ENCODE results near the gene SEBOX. TPM values are rescaled to one million over a fixed set of nuclear protein-coding genes. Genes with fewer than 3 reads are reported as not detected.

Gene SEBOX
- polyA plus RNA-seq, 1 experiment, result not detected

GRCh38 chr17:28344435-28344901 lies 20.5 kb downstream of the SEBOX start:
- H3K27ac ChIP-seq (ENCODE audit: low read depth, low read length), result no peak overlapping the region
- CTCF ChIA-PET, result no interaction called here
- H3K27me3 ChIP-seq (ENCODE audit: control insufficient read depth, insufficient read depth, low read length), result no peaks in the 10 kb centered on the region
- DNase-seq (ENCODE audit: low read depth, low spot score), result no peak
- POLR2A ChIA-PET, result interaction anchor here (0.9 kb wide), 1 partner anchor 9 kb away, joined by 5 read pairs; the partner anchor contains the start of genes IFT20 and TNFAIP1
- no peak overlapping the region for H3K4me3 ChIP-seq (ENCODE audit: low read depth, low read length)
- no peak for TF ChIP-seq CTCF (IDR thresholded peaks at IDR 0.05; ENCODE audit: low read depth, low read length)
- H3K9me3 ChIP-seq (ENCODE audit: control insufficient read depth, insufficient read depth, low read length), result no peaks in the 10 kb centered on the region

- DNase-seq (ENCODE audit: low read depth, low spot score), result no peak
- Histone ChIP-seq H3K4me3 (ENCODE audit: low read depth, low read length) (no peak overlapping the region), H3K9me3 (ENCODE audit: control insufficient read depth, insufficient read depth, low read length) (no peaks in the 10 kb centered on the region), H3K27ac (ENCODE audit: low read depth, low read length) (no peak overlapping the region), H3K27me3 (ENCODE audit: control insufficient read depth, insufficient read depth, low read length) (no peaks in the 10 kb centered on the region)
- TF ChIP-seq CTCF (IDR thresholded peaks at IDR 0.05; ENCODE audit: low read depth, low read length), result no peak
- ChIA-PET POLR2A (interaction anchor here (0.9 kb wide), 1 partner anchor 9 kb away, joined by 5 read pairs; the partner anchor contains the start of genes IFT20 and TNFAIP1), CTCF (interaction anchor here (1.2 kb wide), 1 partner anchor 450 kb away, joined by 3 read pairs; no protein-coding TSS in a partner anchor)
These were observed 21.0 kb downstream of the SEBOX start for GRCh38 chr17:28344011-28344410.

GRCh38 chr17:28343491-28343932 lies 21.5 kb downstream of the SEBOX start:
- CTCF ChIA-PET, result interaction anchor here (1.2 kb wide), 1 partner anchor 450 kb away, joined by 3 read pairs; no protein-coding TSS in a partner anchor
- no peak overlapping the region for H3K27ac ChIP-seq (ENCODE audit: low read depth, low read length)
- TF ChIP-seq CTCF (IDR thresholded peaks at IDR 0.05; ENCODE audit: low read depth, low read length), result no peak
- DNase-seq (ENCODE audit: low read depth, low spot score), result no peak
- no peaks in the 10 kb centered on the region for H3K9me3 ChIP-seq (ENCODE audit: control insufficient read depth, insufficient read depth, low read length)
- POLR2A ChIA-PET, result interaction anchor here (0.9 kb wide), 1 partner anchor 8 kb away, joined by 5 read pairs; the partner anchor contains the start of genes IFT20 and TNFAIP1
- H3K27me3 ChIP-seq (ENCODE audit: control insufficient read depth, insufficient read depth, low read length), result no peaks in the 10 kb centered on the region
- no peak overlapping the region for H3K4me3 ChIP-seq (ENCODE audit: low read depth, low read length)

GRCh38 chr17:28342313-28342712 lies 22.7 kb downstream of the SEBOX start:
- no peak for TF ChIP-seq CTCF (IDR thresholded peaks at IDR 0.05; ENCODE audit: low read depth, low read length)
- Histone ChIP-seq H3K4me3 (ENCODE audit: low read depth, low read length) (no peak overlapping the region), H3K27me3 (ENCODE audit: control insufficient read depth, insufficient read depth, low read length) (no peaks in the 10 kb centered on the region), H3K9me3 (ENCODE audit: control insufficient read depth, insufficient read depth, low read length) (no peaks in the 10 kb centered on the region), H3K27ac (ENCODE audit: low read depth, low read length) (no peak overlapping the region)
- POLR2A ChIA-PET, result no interaction called here
- DNase-seq (ENCODE audit: low read depth, low spot score), result no peak
- CTCF ChIA-PET, result no interaction called here

GRCh38 chr17:28341516-28341915 lies 23.5 kb downstream of the SEBOX start:
- DNase-seq (ENCODE audit: low read depth, low spot score), result no peak
- no peak for TF ChIP-seq CTCF (IDR thresholded peaks at IDR 0.05; ENCODE audit: low read depth, low read length)
- no peak overlapping the region for H3K4me3 ChIP-seq (ENCODE audit: low read depth, low read length)
- ChIA-PET POLR2A (no interaction called here), CTCF (no interaction called here)
- no peaks in the 10 kb centered on the region for H3K27me3 ChIP-seq (ENCODE audit: control insufficient read depth, insufficient read depth, low read length)
- no peaks in the 10 kb centered on the region for H3K9me3 ChIP-seq (ENCODE audit: control insufficient read depth, insufficient read depth, low read length)
- no peak overlapping the region for H3K27ac ChIP-seq (ENCODE audit: low read depth, low read length)
